ENCODE measurements around the gene TRIM15.

Gene TRIM15

DNA sequence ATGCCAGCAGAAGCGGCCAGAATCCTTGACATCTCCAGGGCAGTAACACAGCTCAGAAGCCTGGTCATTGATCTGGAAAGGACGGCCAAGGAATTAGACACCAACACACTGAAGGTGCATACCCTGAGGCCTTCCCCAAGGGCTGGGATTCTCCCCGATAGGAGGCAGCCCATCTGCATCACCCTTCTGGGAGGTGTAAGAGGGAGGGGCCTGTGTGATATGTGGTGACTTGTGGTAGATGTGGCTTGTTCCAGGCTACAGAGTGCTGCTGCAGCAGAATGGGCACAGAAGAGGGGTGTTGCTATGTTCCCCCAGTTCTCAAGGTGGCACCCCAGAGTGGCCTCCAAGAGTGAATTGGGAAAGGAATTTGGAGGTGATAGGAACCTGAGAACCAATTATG, 16.2 kb upstream of the TRIM15 start:
- no peak for DNase-seq

DNA sequence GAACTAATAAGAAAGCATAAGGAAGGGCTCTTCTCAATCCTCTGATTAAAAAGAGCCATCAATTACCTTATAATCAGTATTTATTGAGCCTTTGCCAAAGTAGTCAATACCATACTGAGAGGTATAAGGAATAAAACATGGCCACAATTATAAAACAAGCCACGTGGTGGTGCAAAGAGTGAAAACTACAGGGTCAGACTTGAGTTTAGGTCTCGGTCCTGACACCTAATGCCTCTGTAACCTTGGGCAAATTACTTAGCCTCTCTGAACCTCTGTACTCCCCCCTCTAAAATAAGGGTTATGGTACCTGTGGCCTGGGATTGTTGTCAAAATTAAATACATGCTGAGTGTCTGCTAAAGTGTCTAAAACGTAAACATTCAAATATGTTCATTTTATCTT, 14.1 kb upstream of the TRIM15 start:
- DNase-seq, result no peak

DNA sequence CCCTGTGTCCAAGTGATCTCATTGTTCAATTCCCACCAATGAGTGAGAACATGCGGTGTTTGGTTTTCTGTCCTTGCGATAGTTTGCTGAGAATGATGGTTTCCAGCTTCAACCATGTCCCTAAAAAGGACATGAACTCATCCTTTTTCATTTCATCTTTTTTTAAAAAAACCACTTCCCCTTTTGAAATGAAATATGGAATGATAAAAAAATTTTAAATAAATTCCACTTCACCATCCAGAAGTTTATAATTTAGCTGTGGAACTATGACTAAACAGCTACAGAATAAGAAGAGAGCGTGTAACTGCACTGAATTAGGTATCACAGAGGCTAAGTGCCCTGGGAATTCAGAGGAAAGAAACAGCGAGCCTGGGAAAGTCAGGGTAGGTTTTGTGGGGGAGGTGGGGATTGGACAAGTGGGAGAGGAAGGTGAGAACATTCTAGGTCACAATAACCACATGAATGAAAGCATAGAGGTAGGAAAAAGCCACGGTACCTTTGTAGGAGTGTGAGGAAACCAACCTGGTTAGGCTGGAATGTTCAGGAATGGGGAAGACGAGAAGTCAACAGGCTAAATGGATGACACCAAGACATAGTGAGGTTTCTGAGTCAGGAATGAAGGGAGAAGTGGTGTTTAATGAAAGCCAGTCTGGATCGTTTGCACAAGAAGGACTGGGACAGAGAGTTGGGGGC, 13.3 kb upstream of the TRIM15 start:
- no peak for DNase-seq

DNA sequence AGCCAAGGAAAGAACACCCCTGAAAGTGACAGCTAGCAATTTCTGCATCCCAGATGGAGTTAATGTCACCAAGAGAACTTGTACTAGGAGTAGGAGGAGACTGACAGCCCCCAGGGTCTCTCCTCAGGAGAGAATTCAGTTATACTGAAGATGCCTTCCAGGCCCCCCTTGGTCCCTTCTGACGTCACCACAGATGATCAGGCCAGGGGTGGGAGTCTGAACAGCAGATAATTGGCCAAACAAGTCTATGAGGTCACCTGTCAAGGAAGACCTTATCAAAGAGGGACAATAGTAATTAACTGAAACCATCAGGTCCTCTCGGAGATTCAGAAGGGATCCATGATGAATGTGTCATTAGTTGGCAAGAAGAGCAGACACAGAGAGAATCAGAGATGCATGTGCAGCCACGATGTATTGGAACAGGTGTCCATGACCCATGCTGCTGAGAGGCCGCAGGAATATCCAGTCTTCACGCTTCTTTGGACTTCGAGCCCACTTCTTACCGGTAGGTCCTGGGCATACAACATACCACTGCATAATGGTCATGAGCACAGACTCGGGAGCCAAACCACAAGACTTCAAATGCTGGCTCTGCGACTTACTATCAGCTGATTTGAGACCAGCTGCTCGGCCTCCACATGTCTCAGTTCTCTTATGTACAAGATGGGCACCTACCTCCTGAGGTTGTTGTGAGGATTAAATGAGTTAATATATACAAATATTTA, 12.5 kb upstream of the TRIM15 start:
- DNase-seq, result no peak

DNA sequence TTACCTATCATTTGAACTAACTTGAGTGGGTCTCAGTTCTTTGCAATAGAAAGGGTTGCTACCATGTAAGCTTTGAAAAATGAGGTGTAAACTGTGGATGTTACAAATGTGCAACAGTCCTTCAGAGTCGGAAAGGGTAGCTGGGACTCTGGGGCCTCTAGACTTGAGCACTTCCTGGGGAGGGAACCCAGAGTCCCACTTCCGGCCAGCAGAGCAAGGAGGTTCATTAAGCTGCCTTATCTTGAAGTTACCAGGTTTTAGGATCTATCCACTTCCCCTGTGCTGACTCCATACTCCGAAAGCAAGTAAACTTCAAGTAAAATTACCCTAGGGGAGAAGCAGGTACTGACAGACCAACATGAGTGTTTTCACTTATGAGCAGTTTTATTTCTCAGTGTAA, 11.8 kb upstream of the TRIM15 start:
- DNase-seq, result no peak

DNA sequence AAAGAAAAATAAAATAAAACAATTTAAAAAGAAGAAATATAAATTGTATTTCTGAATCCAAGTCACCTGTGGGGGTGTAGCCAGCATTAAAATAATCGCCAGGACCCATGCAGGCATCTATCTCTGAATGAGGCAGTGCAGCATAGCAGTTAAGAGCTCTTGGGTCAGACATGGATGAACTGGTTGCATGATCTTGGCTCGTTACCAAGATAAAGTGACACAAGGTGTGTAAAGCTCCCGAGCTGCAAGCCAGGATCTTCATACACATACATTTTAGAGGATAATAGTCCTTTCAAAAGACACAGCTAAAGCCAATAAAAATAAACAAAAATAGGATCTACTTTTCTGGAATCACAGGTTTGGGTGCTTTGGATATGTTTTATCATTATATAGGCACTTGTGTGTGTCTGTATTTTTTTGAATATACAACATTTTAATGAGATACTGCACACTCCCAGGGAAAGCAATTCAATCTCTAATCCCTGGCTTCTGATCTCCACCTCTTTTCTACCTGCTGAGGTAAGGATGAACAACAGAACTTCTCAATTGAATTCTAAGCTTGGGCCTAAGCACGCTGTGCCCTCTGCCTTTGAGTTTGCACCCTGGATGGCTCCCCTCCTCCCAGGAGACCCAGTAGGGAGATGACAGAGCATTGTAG, 11.2 kb upstream of the TRIM15 start:
- DNase-seq, result no peak

DNA sequence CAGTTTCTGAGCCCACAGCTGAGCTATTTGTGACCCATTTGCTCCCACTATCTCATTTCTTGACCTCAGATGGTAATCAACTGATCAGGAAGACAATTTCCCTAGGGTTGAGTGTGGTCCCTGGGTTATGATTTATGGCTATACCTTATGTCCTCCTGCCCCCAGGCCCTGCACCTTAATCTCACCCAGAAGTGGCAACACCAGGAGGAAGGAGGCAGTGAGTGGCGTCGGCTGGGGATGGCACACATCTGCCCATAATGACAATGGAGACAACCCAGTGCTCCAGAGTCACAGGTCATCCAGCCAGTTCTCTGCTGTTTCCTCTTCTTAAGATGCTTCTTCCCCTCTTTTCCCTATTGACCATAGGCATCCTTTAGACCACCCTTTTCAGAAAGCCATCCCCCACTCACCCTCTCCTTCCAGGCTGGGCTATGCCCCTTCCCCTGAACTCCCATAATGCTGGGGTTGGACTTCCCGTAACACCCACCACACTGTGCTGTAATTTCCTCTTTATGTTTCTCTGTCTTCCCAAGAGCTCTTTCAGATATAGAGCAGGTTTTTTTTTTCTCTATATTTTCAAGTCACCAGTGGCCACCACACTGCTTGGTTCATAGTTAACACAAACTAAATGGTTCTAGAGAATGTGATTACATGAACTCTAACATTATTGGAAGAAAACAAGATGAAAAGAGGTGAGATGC, 10.3 kb upstream of the TRIM15 start:
- DNase-seq, result no peak

DNA sequence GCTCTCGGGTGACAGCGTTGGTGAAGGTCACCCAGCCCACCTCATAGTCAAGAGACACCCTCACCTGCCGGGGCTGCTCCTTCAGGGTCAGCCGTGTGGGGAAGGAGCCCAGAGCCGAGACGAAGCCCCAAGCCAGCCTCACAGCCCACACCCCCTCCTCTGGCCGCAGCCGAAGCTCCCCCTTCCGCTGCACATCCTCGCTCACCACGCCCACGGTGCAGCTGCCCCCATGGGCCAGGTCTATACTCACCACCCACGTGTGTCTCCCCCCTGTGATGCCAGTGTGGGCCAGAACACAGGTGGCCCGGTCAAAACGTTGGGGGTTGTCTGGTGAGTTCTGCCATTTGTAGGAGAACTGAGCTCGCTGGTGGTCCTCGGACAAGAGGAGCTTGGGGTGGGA, 9.3 kb upstream of the TRIM15 start:
- DNase-seq, result no peak

DNA sequence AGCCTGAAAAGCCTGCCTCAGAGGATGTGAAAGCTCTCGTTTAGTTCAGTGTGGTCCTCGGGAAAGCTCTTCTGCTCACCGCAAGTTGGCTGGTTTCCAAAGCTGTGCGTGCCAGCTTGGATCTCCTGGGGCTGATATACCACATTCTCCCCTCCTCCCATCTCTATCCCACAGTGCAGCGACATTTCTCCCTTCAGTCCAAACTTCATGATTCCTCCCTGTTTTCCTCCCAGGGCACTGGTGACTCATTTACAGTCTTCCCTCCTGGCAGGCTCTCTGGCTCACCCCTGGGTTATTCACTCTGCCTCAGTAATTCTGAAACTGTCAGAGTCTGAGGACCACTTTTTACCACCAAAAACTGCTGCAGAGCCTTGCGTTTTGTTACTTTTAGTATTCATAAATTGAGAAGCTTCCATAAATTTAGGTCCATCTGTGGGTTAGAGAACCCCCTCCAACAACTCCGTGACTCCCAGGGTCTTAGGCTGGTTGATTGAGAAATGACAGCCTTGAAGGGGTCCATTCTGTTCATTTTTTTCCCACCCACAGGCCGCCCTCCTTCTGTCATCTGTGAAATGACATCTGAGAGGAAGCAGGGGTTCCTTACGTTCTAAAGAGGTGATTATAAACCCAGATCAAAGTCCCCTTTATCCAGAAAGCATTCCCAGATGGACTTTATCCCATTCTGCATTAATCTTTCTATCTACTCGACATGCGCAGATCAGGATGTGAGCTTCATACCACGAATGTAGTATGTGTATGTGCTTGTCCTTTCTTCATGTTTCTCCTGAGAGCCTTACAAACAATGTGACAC, 8.4 kb upstream of the TRIM15 start:
- DNase-seq, result no peak

DNA sequence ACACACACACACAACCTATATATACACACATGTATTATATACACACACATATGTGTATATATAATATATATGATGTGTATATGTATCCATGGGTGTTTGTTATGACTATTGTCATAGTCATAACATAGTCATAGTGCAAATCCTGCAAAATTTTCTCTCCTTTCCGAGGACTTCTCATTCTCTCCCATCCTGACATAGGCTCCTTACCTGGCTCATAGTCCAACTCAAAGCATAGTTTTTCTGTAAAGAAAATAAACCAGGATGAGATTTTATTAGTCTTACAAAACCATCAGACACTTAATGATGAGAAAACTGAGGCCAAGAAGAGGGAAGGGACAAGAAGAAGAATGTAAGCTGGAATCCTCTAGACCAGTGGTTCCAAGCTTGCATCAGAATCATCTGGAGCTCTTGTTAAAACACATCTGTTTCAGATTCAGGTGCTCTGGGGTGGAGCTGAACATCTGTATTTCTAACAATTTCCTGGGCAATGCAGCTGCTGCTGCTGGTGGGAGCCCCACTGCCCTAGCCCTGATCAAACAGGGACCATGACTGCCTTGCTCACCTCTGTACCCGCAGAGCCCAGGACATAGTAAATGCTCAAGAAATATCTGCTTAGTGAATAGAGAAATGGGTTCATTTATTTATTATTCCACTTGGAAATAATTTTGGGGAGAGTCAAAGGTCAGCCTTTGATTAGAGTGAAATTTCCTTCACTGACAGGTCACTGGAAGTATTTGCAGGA, 7.7 kb upstream of the TRIM15 start:
- no peak for DNase-seq

DNA sequence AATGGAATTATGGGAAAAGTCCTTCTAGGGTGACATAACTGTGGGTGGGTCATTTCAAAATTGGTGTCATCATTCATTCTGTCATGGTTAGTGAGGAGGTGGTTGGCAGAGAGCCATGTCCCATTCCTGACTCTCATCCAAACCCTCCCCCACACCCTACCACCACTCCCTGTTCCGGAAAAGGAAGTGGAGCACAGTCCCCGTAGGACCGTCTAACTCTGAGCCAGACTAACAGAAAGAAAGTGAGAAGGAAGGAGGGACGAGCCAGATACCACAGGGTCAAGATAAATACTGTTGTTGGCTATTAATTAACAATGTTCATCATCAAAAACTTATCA, 7.1 kb upstream of the TRIM15 start:
- no peak for DNase-seq

DNA sequence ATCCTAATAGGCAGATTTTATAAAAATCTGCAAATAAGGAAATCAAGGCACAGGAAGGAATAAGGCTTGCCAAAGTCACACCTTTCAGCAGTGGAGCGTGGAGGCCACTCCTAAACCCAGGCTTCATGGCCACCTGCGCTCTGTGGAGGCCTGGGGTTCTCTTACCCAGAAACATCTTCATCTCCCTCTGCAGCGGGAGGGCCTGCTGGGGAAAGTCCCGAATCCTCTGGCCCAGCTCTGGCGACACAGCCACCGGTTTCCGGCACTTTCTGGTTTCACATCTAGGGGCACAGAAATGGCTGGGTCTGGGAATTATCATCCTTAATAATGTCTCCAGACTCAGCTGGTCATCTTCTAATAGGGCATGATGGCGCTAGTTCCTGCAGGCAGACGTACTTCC, 6.6 kb upstream of the TRIM15 start:
- no peak for DNase-seq

DNA sequence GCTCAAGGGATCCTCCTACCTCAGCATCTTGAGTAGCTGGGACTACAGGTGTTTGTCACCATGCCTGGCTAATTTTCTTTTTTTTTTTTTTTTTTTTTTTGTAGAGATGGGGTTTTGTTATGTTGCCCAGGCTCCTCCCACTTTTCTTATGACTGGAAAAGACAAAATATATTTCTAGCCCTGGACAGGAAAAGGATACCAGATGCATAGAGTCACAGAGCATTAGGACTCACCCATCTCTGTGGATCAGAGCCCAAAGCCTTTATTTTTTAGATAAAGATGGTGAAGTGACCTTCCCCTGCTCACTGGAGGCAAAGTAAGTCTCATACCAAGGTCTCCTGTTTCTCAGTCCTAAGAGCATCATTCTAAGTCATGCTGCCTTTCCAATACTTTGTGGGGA, 5.8 kb upstream of the TRIM15 start:
- no peak for DNase-seq

DNA sequence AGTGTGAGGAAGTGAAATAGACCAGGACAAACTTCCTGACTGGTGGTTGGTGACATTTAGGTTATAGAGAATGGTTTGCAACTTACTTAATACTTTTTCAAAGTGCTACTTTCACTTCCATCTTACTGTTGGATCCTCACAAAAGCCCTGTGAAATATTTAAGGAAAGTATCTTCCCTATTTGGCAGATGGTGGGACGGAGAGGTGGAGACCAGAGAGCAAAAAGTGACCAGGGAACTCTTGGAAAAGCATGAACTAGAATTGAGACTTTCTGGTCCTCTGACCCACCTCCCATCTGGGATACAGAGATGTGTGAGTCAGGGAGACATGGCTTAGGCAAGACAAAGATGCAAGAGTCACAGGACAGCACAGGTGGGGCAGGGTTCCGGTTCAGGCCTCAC, 5.3 kb upstream of the TRIM15 start:
- DNase-seq, result no peak

DNA sequence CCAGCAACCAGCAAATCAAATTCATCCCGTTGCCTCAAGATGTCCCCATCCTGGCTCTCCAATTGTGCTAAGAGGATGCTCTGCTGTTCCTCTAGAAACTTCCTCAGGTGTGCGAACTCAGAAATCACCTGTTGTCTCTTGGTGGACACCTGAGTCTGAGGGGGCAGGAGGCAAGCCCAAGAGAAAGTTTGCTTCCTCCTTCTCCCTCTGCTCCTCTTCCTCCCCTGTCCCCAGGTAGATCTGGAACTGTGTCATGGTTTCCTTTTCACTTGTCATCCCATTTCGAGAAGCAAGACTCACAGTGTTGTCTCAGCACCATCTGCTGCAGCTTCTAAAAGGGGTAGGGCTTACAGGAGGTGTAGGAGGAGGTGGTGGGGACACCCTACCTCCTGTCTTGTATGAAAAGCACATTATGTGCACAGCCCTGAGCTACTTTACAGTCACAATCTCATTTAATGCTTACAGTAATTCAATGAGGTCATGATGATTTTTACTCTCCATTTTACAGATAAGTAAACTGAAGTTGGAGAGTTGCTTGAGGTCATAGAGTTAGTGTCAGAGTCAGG, 4.8 kb upstream of the TRIM15 start:
- no peak for DNase-seq

DNA sequence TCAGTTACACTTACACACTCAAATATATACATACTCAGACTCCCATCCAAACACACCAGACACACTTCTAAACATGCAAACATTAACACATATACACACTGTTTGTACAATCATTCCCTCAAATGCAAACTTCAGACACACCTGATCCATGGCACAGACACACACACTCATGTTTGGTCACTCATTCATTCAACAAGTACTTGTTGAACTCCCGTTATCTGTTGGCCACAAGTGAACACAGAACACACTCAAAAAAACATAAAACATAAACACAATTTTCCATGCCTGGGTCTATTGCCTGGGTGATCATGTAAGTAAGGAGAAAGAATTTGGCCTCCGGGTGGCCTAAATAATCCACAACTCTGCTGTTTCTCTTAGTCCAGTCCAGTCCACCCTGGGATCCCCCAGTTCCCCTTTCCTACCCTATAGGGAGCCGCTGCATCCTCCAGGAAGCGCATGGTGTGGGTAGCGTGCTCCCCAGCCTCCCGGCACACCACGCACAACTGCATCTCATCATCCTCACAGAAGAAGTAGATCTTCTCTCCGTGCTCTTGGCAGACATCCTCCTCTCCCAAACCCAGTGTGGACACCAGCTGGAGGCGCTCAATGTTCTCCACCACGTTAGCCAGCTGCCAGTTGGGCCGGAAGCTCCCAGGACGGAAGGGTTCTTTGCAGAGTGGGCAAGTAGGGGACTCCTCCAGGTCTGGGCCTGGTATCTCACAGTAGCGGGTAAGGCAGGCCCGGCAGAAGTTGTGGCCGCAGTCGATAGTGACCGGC, 3.1 kb upstream of the TRIM15 start:
- DNase-seq, result no peak

DNA sequence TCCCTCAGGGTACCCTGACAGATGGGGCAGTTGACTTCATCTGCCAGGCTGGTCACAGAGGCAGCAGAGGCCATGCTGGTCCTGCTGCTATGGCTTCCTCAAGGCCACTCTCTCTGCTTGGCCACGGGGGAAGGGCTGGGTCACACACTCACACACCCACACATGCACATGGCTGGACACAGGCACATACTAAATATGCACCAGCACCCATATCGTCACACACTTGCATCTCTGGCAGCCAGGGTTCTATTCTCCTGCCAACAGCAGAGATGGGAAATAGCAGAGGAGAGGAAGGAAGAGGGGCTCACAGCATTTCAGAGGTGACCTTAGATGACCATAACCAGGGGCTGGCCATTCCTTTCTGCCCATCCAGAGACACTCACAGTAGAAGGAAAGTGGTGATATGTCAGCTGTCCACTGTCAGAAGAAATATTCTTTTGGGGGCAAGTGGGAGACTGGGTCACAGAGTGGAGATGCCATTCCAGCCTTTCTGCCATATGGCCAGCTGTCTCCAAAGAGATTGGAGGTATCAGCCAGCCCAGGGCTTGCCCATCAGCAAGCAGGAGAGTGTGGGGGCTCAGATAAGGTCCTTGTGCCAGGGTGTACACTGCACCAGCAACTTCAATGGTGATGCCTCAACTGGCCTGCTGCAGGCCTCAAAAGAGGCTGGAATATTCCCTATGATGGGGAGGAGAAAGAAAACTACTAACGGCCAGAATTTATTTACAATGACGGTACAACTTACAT, 2.4 kb upstream of the TRIM15 start, which contains the start of gene TRIM10:
TRIM10 (minus strand) TSS at position 427 of the 747 bp plus-strand sequence; CDS start at position 74, 353 bp downstream.
- DNase-seq, result no peak

DNA sequence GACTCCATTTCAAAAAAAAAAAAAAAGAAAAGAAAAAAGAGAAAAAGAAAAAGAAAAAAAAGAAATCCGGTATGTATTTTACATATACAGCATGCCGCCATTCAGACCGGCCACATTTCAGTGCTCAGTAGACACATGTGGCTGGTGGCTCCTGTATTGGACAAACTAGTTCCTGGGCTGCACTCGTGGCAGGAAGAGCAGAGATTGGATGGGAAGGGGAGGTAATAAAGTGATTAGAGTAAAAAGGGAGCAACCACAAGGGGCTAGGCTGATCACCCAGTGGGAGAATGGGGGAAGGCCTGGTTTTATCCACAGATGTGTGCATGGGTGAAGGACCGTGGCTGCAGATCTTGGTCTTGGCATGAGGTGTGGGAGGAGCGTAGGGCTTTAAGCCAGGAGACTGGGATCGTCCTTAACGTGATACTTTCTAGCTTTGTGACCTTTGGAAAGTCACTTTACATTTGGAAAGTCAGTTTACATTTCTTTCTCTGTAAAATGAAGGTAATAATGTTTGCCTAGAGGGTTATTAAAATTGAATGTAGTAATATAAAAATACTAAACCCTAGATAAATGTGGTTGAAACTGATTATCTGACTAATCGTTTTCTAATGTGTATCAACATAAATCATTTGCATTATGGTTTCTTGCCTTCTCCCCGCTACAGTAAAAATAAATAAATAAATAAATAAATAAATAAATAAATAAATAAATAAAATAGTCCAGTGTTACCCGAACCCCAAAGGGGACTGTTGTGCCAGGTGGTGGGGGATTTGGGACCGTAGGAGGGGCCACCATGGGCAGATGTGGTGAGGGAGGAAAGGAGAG, 869 bp upstream of the TRIM15 start:
- DNase-seq, result no peak
